ENCODE data around the gene VGF.
"Not testable (repeated sequence)": the region's sequence is repeated elsewhere in the genome, so short reads cannot be mapped to it uniquely, and the experiment has no call there.

Gene VGF

DNA sequence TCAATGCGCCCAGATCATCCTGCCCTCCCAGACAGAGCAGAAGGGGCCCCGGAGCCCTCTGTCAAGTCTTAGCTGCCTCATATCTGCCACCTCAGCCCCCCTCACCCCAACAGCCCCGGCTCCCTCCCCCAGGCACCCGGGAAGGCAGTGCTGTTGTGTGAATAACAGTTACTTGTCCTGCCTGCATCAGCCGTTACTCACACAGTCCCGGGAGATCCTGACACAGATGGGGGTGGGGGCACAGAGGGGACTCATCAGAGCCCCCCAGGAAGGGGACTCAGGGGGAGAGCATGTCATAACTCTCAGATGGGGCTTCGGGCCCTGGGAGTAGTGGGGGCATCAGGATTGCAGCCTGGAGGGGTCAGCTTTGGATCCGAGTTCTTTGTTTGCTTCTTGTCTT is 50.9 kb downstream of the VGF start:
- DNase-seq: no peak

DNA sequence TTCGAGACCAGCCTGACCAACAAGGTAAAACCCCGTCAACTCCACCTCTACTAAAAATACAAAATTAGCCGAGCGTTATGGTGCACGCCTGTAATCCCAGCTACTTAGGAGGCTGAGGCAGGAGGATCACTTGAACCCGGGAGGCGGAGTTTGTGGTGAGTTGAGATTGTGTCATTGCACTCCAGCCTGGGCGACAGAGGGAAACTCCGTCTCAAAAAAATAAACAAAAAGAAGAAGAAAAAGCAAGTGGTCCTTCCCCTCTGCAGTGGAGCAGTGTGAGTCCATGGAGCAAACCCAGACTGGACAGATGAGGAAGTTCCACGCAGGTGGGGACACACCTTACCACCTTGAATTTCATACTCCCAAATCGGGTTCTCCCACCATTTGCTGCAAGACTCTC is 51.5 kb downstream of the VGF start:
- DNase-seq: no peak

DNA sequence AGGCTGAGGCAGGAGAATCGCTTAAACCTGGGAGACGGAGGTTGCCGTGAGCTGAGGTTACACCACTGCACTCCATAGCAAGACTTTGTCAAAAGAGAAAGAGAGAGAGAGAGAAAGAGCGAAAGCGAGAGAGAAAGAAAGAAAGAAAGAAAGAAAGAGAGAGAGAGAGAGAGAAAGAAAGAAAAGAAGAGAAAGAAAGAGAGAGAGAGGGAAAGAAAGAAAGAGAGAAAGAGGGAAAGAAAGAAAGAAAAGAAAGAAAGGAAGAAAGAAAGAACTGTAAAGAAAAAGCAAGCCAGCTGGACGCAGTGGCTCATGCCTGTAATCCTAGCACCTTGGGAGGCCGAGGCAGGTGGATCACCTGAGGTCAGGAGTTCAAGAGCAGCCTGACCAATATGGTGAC is 52.2 kb downstream of the VGF start:
- DNase-seq: not testable (repeated sequence)
